Uterus (tissue), 4 donors: Measurements from ENCODE around the gene RIPOR3. TPM values are rescaled to one million over a fixed set of nuclear protein-coding genes. Genes with fewer than 3 reads are reported as not detected.

ENCODE experiments used
- DNase-seq, 2 donors: peaks; one replicate each; pipeline ENCODE4 v3.0.0-alpha.2; 2019 to 2020
- H3K27ac ChIP-seq, 2 donors: fragments of 200-600 bp; sonication (generic); 1 replicate in 1 of 2; 2 replicates in 1 of 2; pipeline ENCODE4 v1.5.1; 2016 to 2018
- H3K27me3 ChIP-seq, 2 donors: fragments of 200-600 bp; sonication (generic); one replicate each; pipeline ENCODE4 v1.5.1; 2018 to 2019; ENCODE audit warnings: control low read depth in 1 of 2
- H3K36me3 ChIP-seq, 2 donors: fragments of 200-600 bp; sonication (generic); one replicate each; pipeline ENCODE4 v1.5.1; 2019; ENCODE audit warnings: control low read depth in 1 of 2
- H3K4me1 ChIP-seq, 2 donors: fragments of 200-600 bp; sonication (generic); one replicate each; pipeline ENCODE4 v1.5.1; 2018 to 2019; ENCODE audit warnings: control low read depth in 1 of 2
- H3K4me3 ChIP-seq, 2 donors: fragments of 200-600 bp; sonication (generic); 1 replicate in 1 of 2; 2 replicates in 1 of 2; pipeline ENCODE4 v1.5.1; 2018 to 2019; ENCODE audit warnings: mild to moderate bottlenecking in 1 of 2
- H3K9me3 ChIP-seq, 2 donors: fragments of 200-600 bp; sonication (generic); one replicate each; pipeline ENCODE4 v1.5.1; 2019; ENCODE audit warnings: control low read depth in 1 of 2
- POLR2A ChIP-seq, 2 donors: fragments of 450-650 bp; IDR thresholded peaks; one replicate each; pipeline ENCODE4 v1.6.1; 2016; ENCODE audit warnings: antibody characterized with exemption in 2 of 2, mild to moderate bottlenecking in 1 of 2, moderate library complexity in 1 of 2
- intact Hi-C: fragments of 100-400 bp; cut with DNase I; formaldehyde crosslinking; loops from one replicate; pipeline ENCODE4 v1.15.1; 2023; ENCODE audit warnings: low total_unique reads
- total RNA-seq, 4 donors: library from RNA; depleted of rRNA in 3 of 4; stranded (reverse); fragments of >200 nt in 3 of 4; gene quantifications; one replicate each; pipeline versions ENCODE4 v1.1.0 to v1.2.4, GENCODE V29; 2014 to 2023
- TF ChIP-seq, protein P1 (sequence below), 4 experiments: fragments of 200-600 bp in 2 of 4; fragments of 450-650 bp in 2 of 4; sonication (generic) in 2 of 4; IDR thresholded peaks; one replicate each; pipeline ENCODE4 v1.5.1; 2016 to 2019; ENCODE audit warnings: antibody characterized with exemption in 4 of 4, mild to moderate bottlenecking in 2 of 4, moderate library complexity in 1 of 4
- donor health status: DM: yes; HTN: yes; CAD: no.

RIPOR3 gene
- total RNA-seq, 4 donors from 2014 or later: 9.1 to 85.4 (median 17.8) TPM

DNA sequence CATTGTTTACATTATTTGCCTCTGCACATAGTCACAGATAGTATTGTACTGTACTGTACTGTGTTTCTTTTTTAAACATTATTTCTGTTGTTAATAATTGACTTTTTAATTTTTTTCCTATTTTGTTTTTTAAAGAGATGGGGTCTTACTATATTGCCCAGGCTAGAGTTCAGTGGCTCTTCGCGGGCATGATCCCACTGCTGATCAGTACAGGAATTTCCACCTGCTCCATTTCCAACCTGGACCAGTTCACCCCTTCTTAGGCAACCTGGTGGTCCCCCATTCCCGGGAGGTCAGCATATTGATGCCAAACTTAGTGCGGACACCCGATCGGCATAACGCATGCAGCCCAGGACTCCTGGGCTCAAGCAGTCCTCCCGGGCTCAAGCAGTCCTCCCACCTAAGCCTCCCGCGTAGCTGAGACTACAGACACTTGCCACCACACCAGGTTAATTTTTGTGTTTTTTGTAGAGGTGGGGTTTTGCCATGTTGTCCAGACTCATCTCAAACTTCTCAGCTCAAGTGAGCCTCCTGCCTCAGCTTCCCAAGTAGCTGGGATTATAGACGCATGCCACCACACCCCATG lies 133.7 kb downstream of the RIPOR3 start:
- Histone ChIP-seq H3K27ac (no peak overlapping the region), H3K9me3 (no peaks in the 10 kb centered on the region), H3K27me3 (no peaks in the 10 kb centered on the region), H3K4me1 (no peaks in the 10 kb centered on the region), H3K4me3 (no peak overlapping the region), H3K36me3 (no peaks in the 10 kb centered on the region)
- TF ChIP-seq POLR2A (IDR thresholded peaks at IDR 0.05): no peak
- TF ChIP-seq, protein P1, sequence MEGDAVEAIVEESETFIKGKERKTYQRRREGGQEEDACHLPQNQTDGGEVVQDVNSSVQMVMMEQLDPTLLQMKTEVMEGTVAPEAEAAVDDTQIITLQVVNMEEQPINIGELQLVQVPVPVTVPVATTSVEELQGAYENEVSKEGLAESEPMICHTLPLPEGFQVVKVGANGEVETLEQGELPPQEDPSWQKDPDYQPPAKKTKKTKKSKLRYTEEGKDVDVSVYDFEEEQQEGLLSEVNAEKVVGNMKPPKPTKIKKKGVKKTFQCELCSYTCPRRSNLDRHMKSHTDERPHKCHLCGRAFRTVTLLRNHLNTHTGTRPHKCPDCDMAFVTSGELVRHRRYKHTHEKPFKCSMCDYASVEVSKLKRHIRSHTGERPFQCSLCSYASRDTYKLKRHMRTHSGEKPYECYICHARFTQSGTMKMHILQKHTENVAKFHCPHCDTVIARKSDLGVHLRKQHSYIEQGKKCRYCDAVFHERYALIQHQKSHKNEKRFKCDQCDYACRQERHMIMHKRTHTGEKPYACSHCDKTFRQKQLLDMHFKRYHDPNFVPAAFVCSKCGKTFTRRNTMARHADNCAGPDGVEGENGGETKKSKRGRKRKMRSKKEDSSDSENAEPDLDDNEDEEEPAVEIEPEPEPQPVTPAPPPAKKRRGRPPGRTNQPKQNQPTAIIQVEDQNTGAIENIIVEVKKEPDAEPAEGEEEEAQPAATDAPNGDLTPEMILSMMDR (IDR thresholded peaks at IDR 0.05): no peak
- DNase-seq: no peak
- intact Hi-C loops: no loop called here

DNA sequence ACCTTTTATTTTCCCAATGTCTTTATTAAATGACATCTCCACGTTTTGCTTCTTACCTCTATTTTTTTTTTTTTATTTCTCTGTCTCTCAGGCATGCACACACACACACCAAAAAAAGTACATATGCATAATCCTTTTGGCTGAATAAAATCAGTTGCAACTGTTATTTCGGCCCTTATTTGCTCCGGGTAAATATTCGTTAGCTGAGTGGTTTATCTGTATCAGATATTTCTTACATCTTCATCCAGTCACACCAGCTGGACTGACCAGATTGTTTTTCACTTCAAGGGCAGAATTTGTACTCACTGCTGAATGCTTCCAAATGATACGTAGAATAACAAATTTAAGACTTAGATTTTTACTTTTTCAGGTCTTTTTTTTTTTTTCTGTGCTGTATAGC lies 135.7 kb downstream of the RIPOR3 start:
- no peak for TF ChIP-seq POLR2A (IDR thresholded peaks at IDR 0.05)
- TF ChIP-seq, protein P1 (IDR thresholded peaks at IDR 0.05): no peak
- Histone ChIP-seq H3K4me3 (no peak overlapping the region), H3K9me3 (no peaks in the 10 kb centered on the region), H3K27ac (no peak overlapping the region), H3K4me1 (no peaks in the 10 kb centered on the region), H3K27me3 (no peaks in the 10 kb centered on the region), H3K36me3 (no peaks in the 10 kb centered on the region)
- DNase-seq: no peak
- intact Hi-C loops: no loop called here

DNA sequence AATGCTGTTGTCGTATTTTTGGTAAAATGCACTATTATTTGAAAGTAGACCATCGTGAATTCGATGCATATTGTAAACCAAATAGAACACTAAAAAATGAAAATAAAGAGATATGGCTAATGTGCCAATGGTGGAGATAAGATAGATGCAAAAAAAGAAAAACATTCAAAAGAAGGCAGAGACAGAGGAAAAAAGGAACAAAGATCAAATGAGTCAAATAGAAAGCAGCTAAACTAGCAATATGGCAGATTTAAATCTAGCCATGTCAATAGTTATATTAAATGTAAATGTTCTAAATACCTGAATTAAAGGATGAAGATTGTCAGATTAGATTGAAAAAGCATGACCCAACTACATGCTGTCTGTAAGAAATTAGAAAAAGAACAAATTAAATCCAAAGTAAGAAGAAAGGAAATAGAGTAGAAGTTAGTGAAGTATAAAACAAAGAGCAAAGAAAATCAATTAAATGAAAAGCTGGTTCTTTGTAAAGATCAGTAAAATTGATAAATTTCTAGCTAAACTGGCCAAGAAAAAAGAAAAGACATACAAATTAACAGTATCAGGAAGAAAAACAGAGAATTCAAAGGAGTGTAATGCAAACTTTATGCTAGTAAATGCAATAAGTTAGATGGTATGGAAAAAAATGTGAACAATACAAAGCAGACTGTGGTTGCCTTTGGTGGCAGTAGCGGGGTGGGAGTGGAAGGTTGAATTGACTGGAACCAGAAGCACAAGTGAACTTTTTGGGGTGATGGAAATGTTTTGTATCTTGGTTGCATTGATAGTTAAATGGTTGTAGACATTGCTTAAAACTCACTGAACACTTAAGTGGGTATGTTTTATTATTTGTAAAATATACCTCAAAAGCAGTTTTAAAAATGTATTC lies 136.4 kb downstream of the RIPOR3 start:
- TF ChIP-seq POLR2A (IDR thresholded peaks at IDR 0.05): no peak
- TF ChIP-seq, protein P1 (IDR thresholded peaks at IDR 0.05): no peak
- H3K9me3 ChIP-seq: no peaks in the 10 kb centered on the region

DNA sequence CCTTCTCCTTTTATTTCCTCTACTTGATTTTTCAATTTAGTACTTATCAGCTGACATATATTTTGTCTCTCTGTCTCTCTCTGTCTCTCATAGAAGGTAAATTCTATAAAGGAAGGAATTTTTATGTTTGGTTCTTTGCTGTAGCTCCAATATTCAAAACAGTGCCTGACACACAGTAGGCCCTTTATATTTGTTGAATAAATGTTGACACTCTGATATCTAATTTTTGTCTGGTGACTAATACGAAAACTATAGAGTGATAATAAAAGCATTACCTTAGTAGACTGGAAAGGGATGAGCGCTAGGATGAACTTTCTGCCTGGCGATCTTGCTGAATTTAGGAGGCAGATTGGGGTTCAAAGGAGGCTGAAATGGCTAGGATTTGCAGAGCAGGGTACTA lies 138.4 kb downstream of the RIPOR3 start:
- H3K27ac ChIP-seq: no peak overlapping the region
- no peaks in the 10 kb centered on the region for H3K27me3 ChIP-seq
- DNase-seq: no peak
- intact Hi-C loops: no loop called here
- H3K36me3 ChIP-seq: no peaks in the 10 kb centered on the region
- no peaks in the 10 kb centered on the region for H3K4me1 ChIP-seq
- H3K9me3 ChIP-seq: no peaks in the 10 kb centered on the region
- H3K4me3 ChIP-seq: no peak overlapping the region
- no peak for TF ChIP-seq POLR2A (IDR thresholded peaks at IDR 0.05)
- TF ChIP-seq, protein P1 (IDR thresholded peaks at IDR 0.05): no peak

More for the DNA sequence above, 136.4 kb downstream of the RIPOR3 start:
- Histone ChIP-seq H3K4me1 (no peaks in the 10 kb centered on the region), H3K27me3 (no peaks in the 10 kb centered on the region), H3K4me3 (no peak overlapping the region), H3K27ac (no peak overlapping the region), H3K36me3 (no peaks in the 10 kb centered on the region)
- no peak for DNase-seq
- intact Hi-C loops: no loop called here

DNA sequence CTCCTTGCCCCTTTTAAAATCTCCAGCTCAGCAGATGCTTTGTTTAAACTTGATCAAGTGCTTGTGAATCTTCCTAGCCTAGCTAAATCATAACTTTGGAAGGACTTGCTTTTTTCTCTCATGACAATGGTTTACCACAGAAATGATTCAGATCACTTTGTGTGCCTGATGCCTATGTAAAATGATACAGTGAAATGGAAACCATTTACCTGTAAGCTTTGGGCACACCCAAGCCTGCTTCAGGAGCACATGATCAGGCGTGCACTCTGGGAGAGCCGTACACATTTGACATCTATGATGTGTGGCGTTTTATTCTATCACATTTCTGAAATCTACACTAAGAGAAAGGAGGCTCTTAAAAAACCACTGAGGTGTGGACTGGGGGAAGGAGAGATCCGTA lies 140.1 kb downstream of the RIPOR3 start:
- intact Hi-C loops: no loop called here
- Histone ChIP-seq H3K9me3 (no peaks in the 10 kb centered on the region), H3K27me3 (no peaks in the 10 kb centered on the region), H3K4me3 (no peak overlapping the region), H3K27ac (no peak overlapping the region), H3K36me3 (no peaks in the 10 kb centered on the region), H3K4me1 (no peaks in the 10 kb centered on the region)
- no peak for TF ChIP-seq POLR2A (IDR thresholded peaks at IDR 0.05)
- TF ChIP-seq, protein P1 (IDR thresholded peaks at IDR 0.05): no peak
- no peak for DNase-seq
